ENCODE results near the gene TAF15. TPM values are rescaled to one million over a fixed set of nuclear protein-coding genes. Genes with fewer than 3 reads are reported as not detected.

The TAF15 gene
- total and polyA plus RNA-seq, 2 donors (not counting 1 experiment from before 2014, with no cell fraction given) = 51.0 to 246 TPM

DNA sequence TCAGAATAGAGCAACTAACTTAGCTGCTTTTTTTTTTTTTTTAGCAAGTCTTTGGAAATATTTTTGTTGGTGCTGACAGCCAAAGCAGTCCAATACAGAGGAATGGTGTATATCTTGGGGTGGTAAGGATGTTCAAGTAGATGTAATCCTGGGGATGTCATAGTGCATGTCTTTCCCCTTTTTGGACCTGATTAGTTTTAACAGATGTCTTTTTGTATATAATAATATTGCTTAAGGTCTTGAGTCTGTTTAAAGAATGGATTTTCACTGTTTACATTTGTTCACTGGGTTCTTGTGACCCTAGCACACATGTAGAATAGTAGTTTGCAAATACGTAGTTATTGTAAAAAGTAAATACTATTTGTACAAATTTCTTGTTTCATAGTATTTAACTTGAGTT lies 7.9 kb downstream of the TAF15 start:
- POLR2A ChIA-PET = no interaction called here
- ATAC-seq (ENCODE audit: low read depth) = no peak
- no peak overlapping the region for H3K27ac Mint-ChIP-seq
- Histone ChIP-seq H3K4me1 (ENCODE audit: control insufficient read depth in 2 of 2, insufficient read depth in 2 of 2, low read length in 2 of 2) (peaks cover 0 to 3% of the 10 kb centered on the region in 2 donors), H3K27me3 (replicated peaks in 1 of 4; ENCODE audit: control extremely low read depth in 1 of 4, control insufficient read depth in 3 of 4, insufficient read depth in 4 of 4, low read length in 3 of 4) (no peaks in the 10 kb centered on the region), H3K9ac (ENCODE audit: low read length) (no peak overlapping the region), H3K27ac (ENCODE audit: low read length in 2 of 2) (no peak overlapping the region), H3K4me2 (replicated peaks; ENCODE audit: low read depth, low read length, poor library complexity, severe bottlenecking) (no peak overlapping the region), H3K9me3 (ENCODE audit: control extremely low read depth in 1 of 3, control insufficient read depth in 2 of 3, insufficient read depth in 1 of 3, low read length in 2 of 3) (no peaks in the 10 kb centered on the region), H4K20me1 (ENCODE audit: control insufficient read depth, insufficient read depth, low read length, poor library complexity, severe bottlenecking) (peaks cover 67% of the 10 kb centered on the region), H3K36me3 (replicated peaks in 1 of 2; ENCODE audit: control extremely low read depth in 1 of 2, control insufficient read depth in 1 of 2, extremely low read depth in 1 of 2, insufficient read depth in 2 of 2, low read length in 1 of 2) (peaks cover 20 to 50% of the 10 kb centered on the region in 2 experiments), H3K79me2 (ENCODE audit: control insufficient read depth, insufficient read depth, low read length) (peaks cover 73% of the 10 kb centered on the region), H2AFZ (ENCODE audit: insufficient read depth, low read depth, low read length, poor library complexity, severe bottlenecking) (no peak overlapping the region), H3K4me3 (ENCODE audit: control extremely low read depth in 1 of 5, extremely low read depth in 1 of 5, insufficient read depth in 1 of 5, low read depth in 2 of 5, low read length in 4 of 5) (no peak overlapping the region)
- H3K27me3 Mint-ChIP-seq = no peaks in the 10 kb centered on the region
- DNase-seq = no peak
- CTCF ChIA-PET = interaction anchor here (0.7 to 2.9 kb wide), 5 partner anchors 8 to 70 kb away, joined by 3 to 16 read pairs (median 3); partner anchors contain the start of gene TAF15
- H3K4me3 Mint-ChIP-seq = no peak overlapping the region
- no peaks in the 10 kb centered on the region for H3K9me3 Mint-ChIP-seq (ENCODE audit: insufficient read depth)
- TF ChIP-seq, protein P1, sequence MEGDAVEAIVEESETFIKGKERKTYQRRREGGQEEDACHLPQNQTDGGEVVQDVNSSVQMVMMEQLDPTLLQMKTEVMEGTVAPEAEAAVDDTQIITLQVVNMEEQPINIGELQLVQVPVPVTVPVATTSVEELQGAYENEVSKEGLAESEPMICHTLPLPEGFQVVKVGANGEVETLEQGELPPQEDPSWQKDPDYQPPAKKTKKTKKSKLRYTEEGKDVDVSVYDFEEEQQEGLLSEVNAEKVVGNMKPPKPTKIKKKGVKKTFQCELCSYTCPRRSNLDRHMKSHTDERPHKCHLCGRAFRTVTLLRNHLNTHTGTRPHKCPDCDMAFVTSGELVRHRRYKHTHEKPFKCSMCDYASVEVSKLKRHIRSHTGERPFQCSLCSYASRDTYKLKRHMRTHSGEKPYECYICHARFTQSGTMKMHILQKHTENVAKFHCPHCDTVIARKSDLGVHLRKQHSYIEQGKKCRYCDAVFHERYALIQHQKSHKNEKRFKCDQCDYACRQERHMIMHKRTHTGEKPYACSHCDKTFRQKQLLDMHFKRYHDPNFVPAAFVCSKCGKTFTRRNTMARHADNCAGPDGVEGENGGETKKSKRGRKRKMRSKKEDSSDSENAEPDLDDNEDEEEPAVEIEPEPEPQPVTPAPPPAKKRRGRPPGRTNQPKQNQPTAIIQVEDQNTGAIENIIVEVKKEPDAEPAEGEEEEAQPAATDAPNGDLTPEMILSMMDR (IDR thresholded peaks at IDR 0.05) = no peak
- TF ChIP-seq EZH2 (IDR thresholded peaks at IDR 0.05; ENCODE audit: borderline replicate concordance, insufficient read depth, low read depth, low read length, poor library complexity, severe bottlenecking) = no peak
- no CpG with 5 or more reads among the region's 1 CpG for WGBS (ENCODE audit: insufficient coverage)
- peaks cover 30% of the 10 kb centered on the region for H3K4me1 Mint-ChIP-seq
- intact Hi-C loops (cut with micrococcal nuclease) = no loop called here

DNA sequence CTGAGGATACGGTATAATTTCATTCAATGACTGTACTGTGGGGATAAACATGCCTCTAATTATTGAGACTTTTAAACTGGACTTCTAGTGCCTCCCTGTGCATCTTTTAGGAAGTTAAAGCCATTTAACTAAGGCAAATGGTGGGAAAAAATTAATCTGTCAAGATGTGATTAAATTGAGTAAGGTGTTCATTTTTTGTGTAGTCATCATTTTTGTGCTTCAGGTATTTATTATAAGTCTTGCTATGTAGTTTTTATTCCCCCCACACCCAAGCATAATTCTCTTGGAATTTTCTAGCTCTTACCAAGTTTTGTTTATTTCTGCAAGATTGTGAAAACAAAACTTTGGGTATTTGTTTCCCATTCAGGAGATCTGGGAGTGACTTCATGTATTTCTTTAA lies 10.2 kb downstream of the TAF15 start:
- TF ChIP-seq, protein P1 (IDR thresholded peaks at IDR 0.05) = no peak
- no peak for TF ChIP-seq EZH2 (IDR thresholded peaks at IDR 0.05; ENCODE audit: borderline replicate concordance, insufficient read depth, low read depth, low read length, poor library complexity, severe bottlenecking)
- Mint-ChIP-seq H3K27me3 (no peaks in the 10 kb centered on the region), H3K27ac (no peak overlapping the region), H3K9me3 (ENCODE audit: insufficient read depth) (no peaks in the 10 kb centered on the region), H3K4me1 (peaks cover 20% of the 10 kb centered on the region), H3K4me3 (no peak overlapping the region)
- H3K27me3 ChIP-seq (replicated peaks in 1 of 4; ENCODE audit: control extremely low read depth in 1 of 4, control insufficient read depth in 3 of 4, insufficient read depth in 4 of 4, low read length in 3 of 4) = no peaks in the 10 kb centered on the region
- peaks cover 51% of the 10 kb centered on the region for H3K79me2 ChIP-seq (ENCODE audit: control insufficient read depth, insufficient read depth, low read length)
- peaks cover 57% of the 10 kb centered on the region for H4K20me1 ChIP-seq (ENCODE audit: control insufficient read depth, insufficient read depth, low read length, poor library complexity, severe bottlenecking)
- no peaks in the 10 kb centered on the region for H3K9me3 ChIP-seq (ENCODE audit: control extremely low read depth in 1 of 3, control insufficient read depth in 2 of 3, insufficient read depth in 1 of 3, low read length in 2 of 3)
- no peak overlapping the region for H3K4me2 ChIP-seq (replicated peaks; ENCODE audit: low read depth, low read length, poor library complexity, severe bottlenecking)
- WGBS (ENCODE audit: insufficient coverage) = no CpG with 5 or more reads among the region's 1 CpG
- DNase-seq (no peak), ATAC-seq (ENCODE audit: low read depth) (no peak)
- no peak overlapping the region for H2AFZ ChIP-seq (ENCODE audit: insufficient read depth, low read depth, low read length, poor library complexity, severe bottlenecking)
- H3K36me3 ChIP-seq (replicated peaks in 1 of 2; ENCODE audit: control extremely low read depth in 1 of 2, control insufficient read depth in 1 of 2, extremely low read depth in 1 of 2, insufficient read depth in 2 of 2, low read length in 1 of 2) = peaks cover 28 to 70% of the 10 kb centered on the region in 2 experiments
- CTCF ChIA-PET = interaction anchor here (0.5 to 2.7 kb wide), 5 partner anchors 10 to 1715 kb away, joined by 3 to 19 read pairs (median 3); partner anchors contain the start of gene TAF15
- POLR2A ChIA-PET = no interaction called here
- H3K27ac ChIP-seq (ENCODE audit: low read length in 2 of 2) = no peak overlapping the region
- H3K4me1 ChIP-seq (ENCODE audit: control insufficient read depth in 2 of 2, insufficient read depth in 2 of 2, low read length in 2 of 2) = no peaks in the 10 kb centered on the region
- intact Hi-C loops (cut with micrococcal nuclease) = no loop called here
- no peak overlapping the region for H3K9ac ChIP-seq (ENCODE audit: low read length)
- no peak overlapping the region for H3K4me3 ChIP-seq (ENCODE audit: control extremely low read depth in 1 of 5, extremely low read depth in 1 of 5, insufficient read depth in 1 of 5, low read depth in 2 of 5, low read length in 4 of 5)

All from B cell (primary cell).